GM12878 (cell line): ENCODE data around the gene STRA8. TPM values are rescaled to one million over a fixed set of nuclear protein-coding genes. Genes with fewer than 3 reads are reported as not detected.

ENCODE experiments used
- ATAC-seq: fragments of 200-7000 bp; cut with Tn5 transposase; 3 replicates; pipeline ENCODE4 v1.9.1; 2020; ENCODE audit warnings: mild to moderate bottlenecking, moderate library complexity
- BruUV-seq: library from RNA; stranded (reverse); fragments of 400-500 nt; replicated peaks from 2 replicates; lab custom pipeline; 2021; lab: Mats Ljungman, UMichigan
- CTCF ChIA-PET: fragments of 300-600 bp; sonication (Branson Sonifier 250); formaldehyde crosslinking; extraction: SDS; loops from one replicate; lab custom pipeline; 2021; ENCODE audit warnings: inconsistent platforms; lab: Yijun Ruan, JAX
- POLR2A ChIA-PET: fragments of 350-600 bp; formaldehyde crosslinking; extraction: SDS; loops from one replicate; lab custom pipeline; 2021; ENCODE audit warnings: inconsistent platforms; lab: Charles Lee
- RAD21 ChIA-PET: fragments of 300-600 bp; sonication (Branson Sonifier 250); formaldehyde crosslinking; loops from one replicate; lab custom pipeline; 2023; ENCODE audit warnings: antibody characterized with exemption; ENCODE audit not compliant: unreplicated experiment; lab: Charles Lee
- SMC1A ChIA-PET: fragments of 300-600 bp; sonication (Branson Sonifier 250); formaldehyde crosslinking; loops from one replicate; lab custom pipeline; 2023; ENCODE audit not compliant: unreplicated experiment, uncharacterized antibody; lab: Charles Lee
- DNase-seq: peaks from one replicate; pipeline ENCODE4 v3.0.0-alpha.2; 2011; ENCODE audit warnings: low read depth, low spot score
- FAIRE-seq: peaks from 3 replicates; lab custom pipeline; 2011; peaks lifted over from hg19 to GRCh38; lab: Jason Lieb, UNC
- H2AFZ ChIP-seq: 2 replicates; pipeline ENCODE4 v1.6.0; 2011; ENCODE audit warnings: low read depth, low read length, control low read depth; ENCODE audit not compliant: control insufficient read depth
- H3K27ac ChIP-seq: 2 replicates; pipeline ENCODE4 v1.5.1; 2011; ENCODE audit warnings: control low read depth; ENCODE audit not compliant: control insufficient read depth, insufficient read depth
- H3K27me3 ChIP-seq, 2 experiments: replicated peaks in 1 of 2; 2 replicates each; pipeline versions ENCODE4 v1.6.0 to v1.6.1; 2011; ENCODE audit warnings: low read length in 1 of 2; ENCODE audit not compliant: control insufficient read depth in 2 of 2, insufficient read depth in 2 of 2
- H3K36me3 ChIP-seq, 2 experiments: 2 replicates each; pipeline ENCODE4 v1.5.1; 2011; ENCODE audit warnings: low read length in 1 of 2; ENCODE audit not compliant: control insufficient read depth in 2 of 2, insufficient read depth in 2 of 2
- H3K4me1 ChIP-seq: 2 replicates; pipeline ENCODE4 v1.6.1; 2011; ENCODE audit warnings: mild to moderate bottlenecking, low read length, moderate library complexity, mixed read lengths; ENCODE audit not compliant: control insufficient read depth, insufficient read depth
- H3K4me2 ChIP-seq: 2 replicates; pipeline ENCODE4 v1.6.0; 2011; ENCODE audit warnings: control low read depth; ENCODE audit not compliant: control insufficient read depth, insufficient read depth
- H3K4me3 ChIP-seq: fragments of 200-600 bp; sonication (generic); 2 replicates; pipeline ENCODE4 v1.5.1; 2016
- H3K79me2 ChIP-seq: 2 replicates; pipeline ENCODE4 v1.6.0; 2011; ENCODE audit warnings: low read length; ENCODE audit not compliant: control insufficient read depth, insufficient read depth
- H3K9ac ChIP-seq: 2 replicates; pipeline ENCODE4 v1.8.0; 2011; ENCODE audit warnings: low read length, control low read depth, mixed read lengths; ENCODE audit not compliant: control insufficient read depth, insufficient read depth
- H3K9me3 ChIP-seq: replicated peaks from 3 replicates; pipeline ENCODE4 v1.5.1; 2011; ENCODE audit warnings: mild to moderate bottlenecking, low read length; ENCODE audit not compliant: control insufficient read depth, insufficient read depth
- H4K20me1 ChIP-seq: 2 replicates; pipeline ENCODE4 v1.6.0; 2011; ENCODE audit not compliant: control insufficient read depth, insufficient read depth
- CBX5 ChIP-seq: sonication (generic); IDR thresholded peaks from 2 replicates; pipeline ENCODE4 v1.6.1; 2016; ENCODE audit warnings: low read depth, moderate library complexity, mild to moderate bottlenecking, inconsistent platforms
- EZH2 ChIP-seq: IDR thresholded peaks from 2 replicates; pipeline ENCODE4 v1.6.1; 2012; ENCODE audit warnings: low read depth, mild to moderate bottlenecking, control low read depth, inconsistent platforms, low read length, borderline replicate concordance; ENCODE audit not compliant: control insufficient read depth
- IKZF2 ChIP-seq, 2 experiments: fragments of 450-650 bp; IDR thresholded peaks; 2 replicates each; pipeline ENCODE4 v1.6.1; 2017; ENCODE audit warnings: mild to moderate bottlenecking in 2 of 2, moderate library complexity in 2 of 2
- JUND ChIP-seq: IDR thresholded peaks from 2 replicates; pipeline ENCODE4 v1.6.1; 2012; ENCODE audit warnings: low read depth, mild to moderate bottlenecking, low read length, improper control_type of control experiment, moderate library complexity
- KDM1A ChIP-seq: fragments of 200-600 bp; sonication (generic); IDR thresholded peaks from 2 replicates; pipeline ENCODE4 v1.6.1; 2016; ENCODE audit warnings: borderline replicate concordance
- NR2C2 ChIP-seq: IDR thresholded peaks from 2 replicates; pipeline ENCODE4 v1.6.1; 2011; ENCODE audit warnings: borderline replicate concordance, low read depth; ENCODE audit not compliant: control insufficient read depth, insufficient read length
- RELA ChIP-seq: fragments of 450-650 bp; IDR thresholded peaks from 2 replicates; pipeline ENCODE4 v1.8.0; 2014; ENCODE audit warnings: borderline replicate concordance; ENCODE audit not compliant: partially characterized antibody
- SMC3 ChIP-seq: IDR thresholded peaks from 2 replicates; pipeline ENCODE4 v1.6.1; 2011; ENCODE audit warnings: low read length, improper control_type of control experiment, borderline replicate concordance
- WRNIP1 ChIP-seq: IDR thresholded peaks from 2 replicates; pipeline ENCODE4 v1.6.1; 2011; ENCODE audit warnings: low read depth, low read length, improper control_type of control experiment, borderline replicate concordance
- YY1 ChIP-seq: IDR thresholded peaks from 2 replicates; pipeline ENCODE4 v1.6.1; 2011; ENCODE audit warnings: low read depth, mild to moderate bottlenecking, low read length
- ZNF217 ChIP-seq: fragments of 450-650 bp; IDR thresholded peaks from 2 replicates; pipeline ENCODE4 v1.6.1; 2017; ENCODE audit warnings: antibody characterized with exemption, mild to moderate bottlenecking
- WGBS: methylation state at CpG from one replicate; pipeline ENCODE4 v1.1.6; 2016; ENCODE audit warnings: low lambda C conversion rate; ENCODE audit not compliant: insufficient replicate concordance, insufficient coverage; ENCODE audit errors: missing lambda C conversion rate; 5-methylcytosine and 5-hydroxymethylcytosine counted together
- in situ Hi-C: fragments of 300-500 bp; cut with MboI; formaldehyde crosslinking; loops from 9 replicates; pipeline ENCODE4 v1.14.3; 2018; ENCODE audit warnings: mixed read lengths
- intact Hi-C: fragments of 100-400 bp; cut with micrococcal nuclease; formaldehyde crosslinking; loops from one replicate; pipeline ENCODE4 v1.14.2; 2022; ENCODE audit not compliant: unreplicated experiment
- polyA plus RNA-seq, 11 experiments: library from polyadenylated mRNA; depleted of rRNA in 4 of 11; unstranded in 6 of 11; stranded (reverse) in 5 of 11; fragments of >200 nt; fragmentation: Nextera tagmentation in 4 of 11; fragmentation: Illumina TruSeq in 1 of 11; extraction: Ambion mirVana in 4 of 11; extraction: Trizol in 1 of 11; gene quantifications; 1 replicate in 1 of 11; 2 replicates in 10 of 11; pipeline versions ENCODE4 v1.2.1 to v1.2.3, GENCODE V29; 2011 to 2016; ENCODE audit warnings: inconsistent platforms in 2 of 11, missing spikeins in 2 of 11, low read depth in 1 of 11
- total RNA-seq, 4 experiments: library from RNA; depleted of rRNA in 3 of 4; stranded (reverse); fragments of >200 nt in 3 of 4; fragmentation: Illumina TruSeq in 1 of 4; extraction: Trizol in 1 of 4; gene quantifications; 2 replicates each; pipeline versions ENCODE4 v1.2.1 to v1.2.3, GENCODE V29; 2013 to 2021
- TF ChIP-seq, protein P1 (sequence below): IDR thresholded peaks from 2 replicates; pipeline ENCODE4 v1.6.1; 2011; ENCODE audit warnings: borderline replicate concordance, low read depth, mild to moderate bottlenecking, moderate library complexity, low read length; ENCODE audit not compliant: insufficient read depth, poor library complexity, severe bottlenecking
- TF ChIP-seq, protein P2 (sequence below): IDR thresholded peaks from 2 replicates; pipeline ENCODE4 v1.6.1; 2011; ENCODE audit warnings: low read depth, mild to moderate bottlenecking, low read length, moderate library complexity, borderline replicate concordance; ENCODE audit errors: extremely low read depth
- TF ChIP-seq, protein P3 (sequence below): IDR thresholded peaks from 2 replicates; pipeline ENCODE4 v1.6.1; 2012; ENCODE audit warnings: improper control_type of control experiment, low read depth, low read length; ENCODE audit not compliant: insufficient replicate concordance
- TF ChIP-seq, protein P4 (sequence below): fragments of 150-350 bp; IDR thresholded peaks from 2 replicates; pipeline ENCODE4 v1.6.1; 2014; ENCODE audit warnings: mild to moderate bottlenecking, low read depth, low read length

STRA8 gene
- total and polyA plus RNA-seq, 10 of the 15 experiments (the other 5 are each of a cell fraction or from before 2014, with no cell fraction given), result 0.15 TPM; not detected in 9

DNA sequence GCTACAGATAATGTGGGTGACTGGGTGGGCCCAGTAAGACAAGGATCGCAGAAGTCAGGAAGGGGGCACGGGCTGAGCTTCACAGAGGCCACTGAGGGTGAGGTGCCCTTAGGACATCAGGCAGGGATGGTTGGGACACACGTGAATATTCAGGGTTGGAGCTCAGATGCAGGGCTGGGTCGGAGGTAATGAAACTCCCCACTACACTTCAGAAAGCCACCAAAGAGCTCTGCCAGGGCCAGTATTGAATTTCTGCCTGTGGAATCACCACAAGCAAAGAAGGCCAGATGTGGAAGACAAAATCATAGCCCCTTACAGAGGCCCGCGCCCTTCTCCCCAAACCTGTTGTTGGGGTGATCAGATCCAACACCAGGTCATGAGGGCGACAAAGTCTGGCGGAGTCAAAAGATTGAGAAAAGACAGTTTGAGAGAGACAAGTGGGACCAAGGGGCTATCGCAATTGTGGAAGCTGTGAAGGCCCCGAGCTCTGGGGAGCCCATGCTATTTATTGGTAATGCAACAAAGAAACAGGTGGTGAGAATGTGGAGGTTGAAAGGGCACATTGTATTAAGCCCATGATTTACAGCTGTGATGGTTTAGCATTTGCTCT lies 42.4 kb downstream of the STRA8 start:
- BruUV-seq, result no TSS peak
- TF ChIP-seq RELA (no peak), KDM1A (no peak), SMC3 (no peak), IKZF2 (IDR thresholded peaks at IDR 0.05) (no peak), EZH2 (no peak), WRNIP1 (no peak), NR2C2 (no peak), CBX5 (no peak), YY1 (no peak), ZNF217 (no peak), JUND (no peak)
- TF ChIP-seq, protein P1, sequence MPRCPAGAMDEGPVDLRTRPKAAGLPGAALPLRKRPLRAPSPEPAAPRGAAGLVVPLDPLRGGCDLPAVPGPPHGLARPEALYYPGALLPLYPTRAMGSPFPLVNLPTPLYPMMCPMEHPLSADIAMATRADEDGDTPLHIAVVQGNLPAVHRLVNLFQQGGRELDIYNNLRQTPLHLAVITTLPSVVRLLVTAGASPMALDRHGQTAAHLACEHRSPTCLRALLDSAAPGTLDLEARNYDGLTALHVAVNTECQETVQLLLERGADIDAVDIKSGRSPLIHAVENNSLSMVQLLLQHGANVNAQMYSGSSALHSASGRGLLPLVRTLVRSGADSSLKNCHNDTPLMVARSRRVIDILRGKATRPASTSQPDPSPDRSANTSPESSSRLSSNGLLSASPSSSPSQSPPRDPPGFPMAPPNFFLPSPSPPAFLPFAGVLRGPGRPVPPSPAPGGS, result no peak
- TF ChIP-seq, protein P2, sequence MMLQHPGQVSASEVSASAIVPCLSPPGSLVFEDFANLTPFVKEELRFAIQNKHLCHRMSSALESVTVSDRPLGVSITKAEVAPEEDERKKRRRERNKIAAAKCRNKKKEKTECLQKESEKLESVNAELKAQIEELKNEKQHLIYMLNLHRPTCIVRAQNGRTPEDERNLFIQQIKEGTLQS, result no peak
- TF ChIP-seq, protein P3, sequence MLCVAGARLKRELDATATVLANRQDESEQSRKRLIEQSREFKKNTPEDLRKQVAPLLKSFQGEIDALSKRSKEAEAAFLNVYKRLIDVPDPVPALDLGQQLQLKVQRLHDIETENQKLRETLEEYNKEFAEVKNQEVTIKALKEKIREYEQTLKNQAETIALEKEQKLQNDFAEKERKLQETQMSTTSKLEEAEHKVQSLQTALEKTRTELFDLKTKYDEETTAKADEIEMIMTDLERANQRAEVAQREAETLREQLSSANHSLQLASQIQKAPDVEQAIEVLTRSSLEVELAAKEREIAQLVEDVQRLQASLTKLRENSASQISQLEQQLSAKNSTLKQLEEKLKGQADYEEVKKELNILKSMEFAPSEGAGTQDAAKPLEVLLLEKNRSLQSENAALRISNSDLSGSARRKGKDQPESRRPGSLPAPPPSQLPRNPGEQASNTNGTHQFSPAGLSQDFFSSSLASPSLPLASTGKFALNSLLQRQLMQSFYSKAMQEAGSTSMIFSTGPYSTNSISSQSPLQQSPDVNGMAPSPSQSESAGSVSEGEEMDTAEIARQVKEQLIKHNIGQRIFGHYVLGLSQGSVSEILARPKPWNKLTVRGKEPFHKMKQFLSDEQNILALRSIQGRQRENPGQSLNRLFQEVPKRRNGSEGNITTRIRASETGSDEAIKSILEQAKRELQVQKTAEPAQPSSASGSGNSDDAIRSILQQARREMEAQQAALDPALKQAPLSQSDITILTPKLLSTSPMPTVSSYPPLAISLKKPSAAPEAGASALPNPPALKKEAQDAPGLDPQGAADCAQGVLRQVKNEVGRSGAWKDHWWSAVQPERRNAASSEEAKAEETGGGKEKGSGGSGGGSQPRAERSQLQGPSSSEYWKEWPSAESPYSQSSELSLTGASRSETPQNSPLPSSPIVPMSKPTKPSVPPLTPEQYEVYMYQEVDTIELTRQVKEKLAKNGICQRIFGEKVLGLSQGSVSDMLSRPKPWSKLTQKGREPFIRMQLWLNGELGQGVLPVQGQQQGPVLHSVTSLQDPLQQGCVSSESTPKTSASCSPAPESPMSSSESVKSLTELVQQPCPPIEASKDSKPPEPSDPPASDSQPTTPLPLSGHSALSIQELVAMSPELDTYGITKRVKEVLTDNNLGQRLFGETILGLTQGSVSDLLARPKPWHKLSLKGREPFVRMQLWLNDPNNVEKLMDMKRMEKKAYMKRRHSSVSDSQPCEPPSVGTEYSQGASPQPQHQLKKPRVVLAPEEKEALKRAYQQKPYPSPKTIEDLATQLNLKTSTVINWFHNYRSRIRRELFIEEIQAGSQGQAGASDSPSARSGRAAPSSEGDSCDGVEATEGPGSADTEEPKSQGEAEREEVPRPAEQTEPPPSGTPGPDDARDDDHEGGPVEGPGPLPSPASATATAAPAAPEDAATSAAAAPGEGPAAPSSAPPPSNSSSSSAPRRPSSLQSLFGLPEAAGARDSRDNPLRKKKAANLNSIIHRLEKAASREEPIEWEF, result no peak
- TF ChIP-seq, protein P4, sequence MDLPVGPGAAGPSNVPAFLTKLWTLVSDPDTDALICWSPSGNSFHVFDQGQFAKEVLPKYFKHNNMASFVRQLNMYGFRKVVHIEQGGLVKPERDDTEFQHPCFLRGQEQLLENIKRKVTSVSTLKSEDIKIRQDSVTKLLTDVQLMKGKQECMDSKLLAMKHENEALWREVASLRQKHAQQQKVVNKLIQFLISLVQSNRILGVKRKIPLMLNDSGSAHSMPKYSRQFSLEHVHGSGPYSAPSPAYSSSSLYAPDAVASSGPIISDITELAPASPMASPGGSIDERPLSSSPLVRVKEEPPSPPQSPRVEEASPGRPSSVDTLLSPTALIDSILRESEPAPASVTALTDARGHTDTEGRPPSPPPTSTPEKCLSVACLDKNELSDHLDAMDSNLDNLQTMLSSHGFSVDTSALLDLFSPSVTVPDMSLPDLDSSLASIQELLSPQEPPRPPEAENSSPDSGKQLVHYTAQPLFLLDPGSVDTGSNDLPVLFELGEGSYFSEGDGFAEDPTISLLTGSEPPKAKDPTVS, result no peak

More for the DNA sequence above, 42.4 kb downstream of the STRA8 start:
- POLR2A ChIA-PET, result no interaction called here
- DNase-seq, result no peak
- in situ Hi-C loops, result no loop called here
- Histone ChIP-seq H3K36me3 (no peaks in the 10 kb centered on the region), H2AFZ (no peak overlapping the region), H3K27me3 (no peaks in the 10 kb centered on the region), H3K9ac (no peak overlapping the region), H3K4me3 (no peak overlapping the region), H3K4me2 (no peak overlapping the region), H3K79me2 (no peaks in the 10 kb centered on the region), H3K4me1 (no peaks in the 10 kb centered on the region), H3K9me3 (no peaks in the 10 kb centered on the region; the same call in 2 of the 3 replicates), H3K27ac (no peak overlapping the region), H4K20me1 (no peaks in the 10 kb centered on the region)
- intact Hi-C loops, result no loop called here
- 48% methylated on average over 10 of the region's 10 CpGs for WGBS
- no peak for ATAC-seq
- SMC1A ChIA-PET, result interaction anchor here (0.7 to 3.9 kb wide), 12 partner anchors 25 to 643 kb away, joined by 3 to 20 read pairs (median 6); partner anchors contain the start of gene CYREN
- FAIRE-seq, result no peak
- CTCF ChIA-PET, result interaction anchor here (0.9 to 4.8 kb wide), 11 partner anchors 11 to 732 kb away, joined by 3 to 72 read pairs (median 14); no protein-coding TSS in a partner anchor
- RAD21 ChIA-PET, result interaction anchor here (2.1 to 3.2 kb wide), 6 partner anchors 41 to 642 kb away, joined by 6 to 29 read pairs (median 13); no protein-coding TSS in a partner anchor
